Measurements from ENCODE around the gene CCDC102A.

DNA sequence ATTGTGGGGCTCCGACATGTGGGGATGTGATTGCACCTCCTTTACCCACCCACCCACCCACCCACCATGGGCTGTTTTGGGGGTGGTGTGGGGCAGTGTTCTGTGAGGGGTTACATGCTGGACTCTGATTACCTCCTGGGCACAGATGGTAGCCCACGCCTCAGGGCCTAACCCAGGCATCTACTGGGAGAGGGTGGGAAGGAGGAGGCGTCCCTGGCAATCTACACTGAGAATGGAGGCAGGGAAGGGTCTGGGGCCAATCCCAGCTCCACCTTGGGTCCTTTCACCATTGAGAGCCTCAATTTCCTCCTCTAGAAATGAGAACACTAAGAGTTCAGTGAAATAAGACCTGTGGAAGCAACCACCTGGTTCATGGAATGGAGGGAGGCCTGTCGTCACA, 38.3 kb downstream of the CCDC102A start:
- TF ChIP-seq ZNF785 (tag by site-specific recombination; IDR thresholded peaks at IDR 0.05) = no peak
- TF ChIP-seq CTCF (tag by site-specific recombination; IDR thresholded peaks at IDR 0.05) = no peak
- no peak for TF ChIP-seq ZNF518A (tag by site-specific recombination; conservative IDR thresholded peaks at IDR 0.05; ENCODE audit: low read depth)
- no peak for TF ChIP-seq ZBTB21 (tag by site-specific recombination; IDR thresholded peaks at IDR 0.05)
- no peak for TF ChIP-seq GFI1B (tag by site-specific recombination; IDR thresholded peaks at IDR 0.05)
- no peak for TF ChIP-seq ZNF398 (tag by site-specific recombination; IDR thresholded peaks at IDR 0.05)
- TF ChIP-seq ZNF274 (IDR thresholded peaks at IDR 0.05; ENCODE audit: low read length) = no peak
- TF ChIP-seq ZNF274 (tag by site-specific recombination; IDR thresholded peaks at IDR 0.05; ENCODE audit: borderline replicate concordance) = no peak
- TF ChIP-seq, protein P1, sequence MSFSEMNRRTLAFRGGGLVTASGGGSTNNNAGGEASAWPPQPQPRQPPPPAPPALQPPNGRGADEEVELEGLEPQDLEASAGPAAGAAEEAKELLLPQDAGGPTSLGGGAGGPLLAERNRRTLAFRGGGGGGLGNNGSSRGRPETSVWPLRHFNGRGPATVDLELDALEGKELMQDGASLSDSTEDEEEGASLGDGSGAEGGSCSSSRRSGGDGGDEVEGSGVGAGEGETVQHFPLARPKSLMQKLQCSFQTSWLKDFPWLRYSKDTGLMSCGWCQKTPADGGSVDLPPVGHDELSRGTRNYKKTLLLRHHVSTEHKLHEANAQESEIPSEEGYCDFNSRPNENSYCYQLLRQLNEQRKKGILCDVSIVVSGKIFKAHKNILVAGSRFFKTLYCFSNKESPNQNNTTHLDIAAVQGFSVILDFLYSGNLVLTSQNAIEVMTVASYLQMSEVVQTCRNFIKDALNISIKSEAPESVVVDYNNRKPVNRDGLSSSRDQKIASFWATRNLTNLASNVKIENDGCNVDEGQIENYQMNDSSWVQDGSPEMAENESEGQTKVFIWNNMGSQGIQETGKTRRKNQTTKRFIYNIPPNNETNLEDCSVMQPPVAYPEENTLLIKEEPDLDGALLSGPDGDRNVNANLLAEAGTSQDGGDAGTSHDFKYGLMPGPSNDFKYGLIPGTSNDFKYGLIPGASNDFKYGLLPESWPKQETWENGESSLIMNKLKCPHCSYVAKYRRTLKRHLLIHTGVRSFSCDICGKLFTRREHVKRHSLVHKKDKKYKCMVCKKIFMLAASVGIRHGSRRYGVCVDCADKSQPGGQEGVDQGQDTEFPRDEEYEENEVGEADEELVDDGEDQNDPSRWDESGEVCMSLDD (tag by site-specific recombination; IDR thresholded peaks at IDR 0.05) = no peak
- TF ChIP-seq ZNF174 (tag by site-specific recombination; IDR thresholded peaks at IDR 0.05) = no peak
- TF ChIP-seq ZNF660 (tag by site-specific recombination; IDR thresholded peaks at IDR 0.05) = no peak
- TF ChIP-seq, protein P2, sequence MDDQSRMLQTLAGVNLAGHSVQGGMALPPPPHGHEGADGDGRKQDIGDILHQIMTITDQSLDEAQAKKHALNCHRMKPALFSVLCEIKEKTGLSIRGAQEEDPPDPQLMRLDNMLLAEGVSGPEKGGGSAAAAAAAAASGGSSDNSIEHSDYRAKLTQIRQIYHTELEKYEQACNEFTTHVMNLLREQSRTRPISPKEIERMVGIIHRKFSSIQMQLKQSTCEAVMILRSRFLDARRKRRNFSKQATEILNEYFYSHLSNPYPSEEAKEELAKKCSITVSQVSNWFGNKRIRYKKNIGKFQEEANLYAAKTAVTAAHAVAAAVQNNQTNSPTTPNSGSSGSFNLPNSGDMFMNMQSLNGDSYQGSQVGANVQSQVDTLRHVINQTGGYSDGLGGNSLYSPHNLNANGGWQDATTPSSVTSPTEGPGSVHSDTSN (CRISPR knock-in tag; IDR thresholded peaks at IDR 0.05) = no peak
- TF ChIP-seq ZNF747 (tag by site-specific recombination; IDR thresholded peaks at IDR 0.05) = no peak
- no peak for TF ChIP-seq ZNF121 (tag by site-specific recombination; IDR thresholded peaks at IDR 0.05)

Data from HEK293 (cell line).